ENCODE results near the gene PRKD2.

The PRKD2 gene

DNA sequence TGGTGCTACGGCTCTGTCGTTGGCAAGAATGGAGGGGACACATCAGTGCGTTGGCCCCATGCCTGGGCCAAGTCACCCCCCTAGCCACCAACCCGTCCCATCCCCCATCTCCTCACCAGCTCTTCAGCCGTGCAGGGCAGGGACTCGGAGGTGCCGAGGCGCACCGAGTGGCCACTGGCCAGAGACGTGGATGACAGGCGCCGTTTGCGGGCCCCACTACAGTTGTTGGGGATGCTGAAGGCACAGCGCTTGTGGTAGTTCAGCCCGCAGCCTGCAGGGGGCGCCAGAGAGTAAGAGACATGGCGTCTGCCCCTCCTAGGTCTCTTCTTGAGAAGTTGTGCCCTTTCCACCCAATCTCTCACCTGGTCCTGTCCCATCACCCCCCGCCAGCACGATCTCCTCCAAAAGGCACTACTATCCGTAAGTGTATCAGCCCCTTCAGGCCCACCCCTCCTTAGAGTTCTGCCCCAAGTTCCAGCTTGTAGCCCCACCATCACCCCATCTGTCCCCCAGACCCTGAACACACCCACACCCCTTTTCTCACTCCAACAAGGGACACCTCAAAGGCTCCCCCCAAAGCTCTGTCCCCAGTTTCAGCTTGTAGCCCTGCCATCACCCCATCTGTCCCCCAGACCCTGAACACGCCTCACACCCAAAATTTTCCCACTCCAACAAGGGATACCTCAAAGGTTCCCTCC, 12.4 kb downstream of the PRKD2 start:
- DNase-seq (ENCODE audit: low read depth, low spot score) = no peak

DNA sequence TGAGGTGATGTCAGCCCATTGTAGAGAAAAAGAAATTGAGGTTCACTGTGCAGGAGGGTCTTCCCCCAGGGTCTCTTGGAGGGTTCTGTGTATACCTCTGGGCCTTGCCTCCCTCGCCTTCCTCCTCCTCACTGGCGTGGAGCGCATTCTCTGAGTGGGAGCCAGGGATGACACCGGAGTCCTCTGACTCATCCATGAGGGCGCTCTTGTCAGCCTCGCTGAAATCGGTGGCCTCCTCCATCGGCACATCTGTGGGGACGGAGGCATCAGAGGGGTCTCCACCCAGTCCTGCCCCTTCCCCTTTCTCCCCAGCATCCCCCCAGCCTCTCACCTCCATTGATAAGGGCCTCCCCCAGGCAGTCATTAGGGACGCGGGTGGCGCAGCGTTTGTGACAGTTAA, 16.2 kb downstream of the PRKD2 start:
- DNase-seq (ENCODE audit: low read depth, low spot score) = no peak

- no peak for DNase-seq (ENCODE audit: low read depth, low spot score)
These were observed 18.3 kb downstream of the PRKD2 start for GRCh38 chr19:46698395-46699321.

- DNase-seq (ENCODE audit: low read depth, low spot score) = no peak
These were observed 19.5 kb downstream of the PRKD2 start for GRCh38 chr19:46697204-46697960.

GRCh38 chr19:46696866-46697203, 20.1 kb downstream of the PRKD2 start:
- DNase-seq (ENCODE audit: low read depth, low spot score) = no peak

GRCh38 chr19:46696052-46696451, 20.9 kb downstream of the PRKD2 start:
- no peak for DNase-seq (ENCODE audit: low read depth, low spot score)

- no peak for DNase-seq (ENCODE audit: low read depth, low spot score)
These were observed 23.2 kb downstream of the PRKD2 start for GRCh38 chr19:46693760-46694159.

DNA sequence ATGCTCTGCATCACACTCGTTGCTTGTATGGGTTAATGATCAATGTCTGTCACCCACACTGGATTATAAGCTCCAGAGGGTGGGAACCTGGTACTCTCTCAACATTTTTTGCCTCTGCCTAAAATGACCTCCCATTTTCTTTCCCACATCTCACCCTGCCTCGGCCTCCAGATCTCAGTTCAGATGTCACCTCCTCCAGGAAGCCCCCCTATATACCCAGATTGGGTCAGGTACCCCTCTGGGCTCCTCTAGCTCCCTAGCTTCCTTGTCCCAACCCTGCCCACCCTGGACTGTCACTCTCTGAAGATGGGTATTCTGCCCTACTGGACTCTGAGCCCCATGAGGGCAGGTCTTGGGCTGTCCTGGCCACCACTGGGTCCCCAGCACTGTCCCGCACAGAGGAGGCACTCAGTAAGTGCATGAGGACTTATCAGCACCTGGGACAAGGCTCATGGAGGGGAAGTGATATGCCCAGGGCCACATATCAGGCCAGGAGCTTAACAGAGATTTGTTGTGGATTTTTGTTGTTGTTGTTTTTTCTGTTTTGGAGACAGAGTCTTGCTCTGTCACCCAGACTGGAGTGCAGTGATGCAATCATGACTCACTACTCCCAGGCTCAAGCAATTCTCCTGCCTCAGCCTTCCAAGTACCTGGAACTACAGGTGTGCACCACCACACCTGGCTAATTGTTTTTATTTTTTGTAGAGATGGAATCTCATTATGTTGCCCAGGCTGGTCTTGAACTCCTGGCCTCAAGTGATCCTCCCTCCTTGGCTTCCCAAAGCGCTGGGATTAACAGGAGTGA, 23.8 kb downstream of the PRKD2 start:
- DNase-seq (ENCODE audit: low read depth, low spot score) = no peak

GRCh38 chr19:46691948-46692347, 25.0 kb downstream of the PRKD2 start:
- DNase-seq (ENCODE audit: low read depth, low spot score) = no peak

DNA sequence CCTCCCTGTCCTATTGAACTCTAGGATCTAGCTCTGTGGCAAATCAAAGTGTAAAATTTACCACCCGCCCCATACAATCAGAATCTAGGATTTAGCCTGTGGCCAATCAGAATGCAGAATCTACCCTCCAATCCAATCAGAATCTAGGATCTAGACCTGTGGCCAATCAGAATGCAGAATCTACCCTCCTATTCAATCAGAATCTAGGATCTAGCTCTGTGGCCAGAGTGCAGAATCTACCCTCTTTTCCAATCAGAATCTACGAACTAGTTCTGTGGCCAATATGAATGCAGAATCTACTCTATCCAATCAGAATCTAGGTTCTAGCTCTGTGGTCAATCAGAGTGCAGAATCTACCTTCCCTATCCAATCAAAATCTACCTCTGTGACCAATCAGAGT, 25.8 kb downstream of the PRKD2 start:
- no peak for DNase-seq (ENCODE audit: low read depth, low spot score)

- no peak for DNase-seq (ENCODE audit: low read depth, low spot score)
These were observed 27.6 kb downstream of the PRKD2 start for GRCh38 chr19:46689358-46689757.

- no peak for DNase-seq (ENCODE audit: low read depth, low spot score)
These were observed 29.3 kb downstream of the PRKD2 start for GRCh38 chr19:46687438-46688145.

GRCh38 chr19:46685189-46685588, 31.7 kb downstream of the PRKD2 start:
- no peak for DNase-seq (ENCODE audit: low read depth, low spot score)

GRCh38 chr19:46678110-46678732, 38.7 kb downstream of the PRKD2 start:
- DNase-seq (ENCODE audit: low read depth, low spot score) = no peak

- DNase-seq (ENCODE audit: low read depth, low spot score) = no peak
These were observed 42.3 kb downstream of the PRKD2 start for GRCh38 chr19:46674416-46675178.

DNA sequence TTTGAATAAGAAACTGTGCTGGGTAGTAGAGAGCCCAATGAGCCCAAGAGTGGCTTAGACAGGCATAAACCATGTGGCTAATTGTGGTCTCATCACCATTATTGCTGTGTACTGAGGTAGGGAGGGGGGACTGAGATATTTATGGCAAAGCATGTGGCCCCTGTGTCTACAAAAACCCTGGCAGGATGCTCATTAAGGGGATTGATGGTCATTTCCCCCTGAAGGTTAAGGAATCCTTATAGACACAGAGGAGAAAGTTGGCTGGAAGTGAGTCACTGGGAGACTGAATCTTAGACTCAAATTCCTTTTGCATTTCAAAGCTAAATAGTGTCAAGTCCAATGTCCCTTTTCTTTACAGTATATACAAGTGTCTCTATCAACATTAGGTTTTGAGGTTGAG, 46.1 kb downstream of the PRKD2 start:
- no peak for DNase-seq (ENCODE audit: low read depth, low spot score)

GRCh38 chr19:46668662-46669061, 48.3 kb downstream of the PRKD2 start:
- DNase-seq (ENCODE audit: low read depth, low spot score) = no peak

GRCh38 chr19:46665072-46665471, 51.8 kb downstream of the PRKD2 start:
- DNase-seq (ENCODE audit: low read depth, low spot score) = no peak

DNA sequence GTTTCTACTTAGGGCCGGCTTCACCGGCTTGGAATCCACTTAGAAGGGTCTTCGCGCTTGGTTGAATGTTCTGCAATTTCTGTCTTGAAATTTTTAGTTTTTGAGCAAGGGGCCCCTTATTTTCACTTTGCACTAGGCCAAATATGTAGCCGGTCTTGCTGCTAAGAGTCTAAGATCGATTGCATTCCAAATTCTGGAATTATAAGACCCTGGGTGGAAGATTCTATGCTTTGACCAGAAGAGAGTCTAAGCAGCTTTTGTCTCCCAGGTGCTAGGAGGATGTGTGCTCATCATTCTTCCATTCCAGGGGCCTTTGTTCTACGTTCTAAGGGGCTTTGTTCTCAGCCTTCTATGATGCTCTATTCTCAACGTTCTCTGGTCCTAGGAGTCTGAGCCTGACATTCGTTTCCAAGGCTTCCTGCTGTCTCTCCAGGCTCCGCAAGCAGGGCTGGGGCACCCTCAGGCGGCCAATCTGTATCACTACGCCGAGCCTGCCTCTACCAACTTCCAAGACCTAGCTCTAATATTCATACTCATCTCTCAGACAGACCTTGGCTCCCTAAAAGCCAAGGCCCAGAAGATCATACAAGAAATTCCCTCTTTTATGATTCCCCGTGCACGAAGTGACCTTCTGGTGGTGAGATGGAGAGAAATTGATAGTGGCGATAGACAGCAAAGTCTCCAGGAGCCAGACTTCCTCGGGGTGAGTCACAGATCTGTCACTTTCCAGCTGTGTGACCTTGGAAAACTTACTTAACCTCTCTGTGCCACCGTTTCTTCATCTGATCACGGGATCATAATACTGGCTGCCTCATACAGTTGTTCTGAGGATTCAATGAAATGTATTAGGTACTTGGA, 55.0 kb downstream of the PRKD2 start:
- peak; percentile 75 for DNase-seq (ENCODE audit: low read depth, low spot score)

All from brain pericyte (primary cell).